PC-3 (cell line): Measurements from ENCODE around the gene INO80B.

ENCODE experiments used
- EZH2 ChIP-seq: fragments of 300-600 bp; sonication (generic); IDR thresholded peaks from one replicate; pipeline ENCODE4 v1.6.1; 2017; ENCODE audit warnings: antibody characterized with exemption, mild to moderate bottlenecking, low read length; ENCODE audit not compliant: unreplicated experiment
- TF ChIP-seq, protein P1 (sequence below): fragments of 300-600 bp; sonication (generic); conservative IDR thresholded peaks from 2 replicates; pipeline ENCODE4 v1.5.1; 2017; ENCODE audit warnings: antibody characterized with exemption, low read depth, mild to moderate bottlenecking, low read length

DNA sequence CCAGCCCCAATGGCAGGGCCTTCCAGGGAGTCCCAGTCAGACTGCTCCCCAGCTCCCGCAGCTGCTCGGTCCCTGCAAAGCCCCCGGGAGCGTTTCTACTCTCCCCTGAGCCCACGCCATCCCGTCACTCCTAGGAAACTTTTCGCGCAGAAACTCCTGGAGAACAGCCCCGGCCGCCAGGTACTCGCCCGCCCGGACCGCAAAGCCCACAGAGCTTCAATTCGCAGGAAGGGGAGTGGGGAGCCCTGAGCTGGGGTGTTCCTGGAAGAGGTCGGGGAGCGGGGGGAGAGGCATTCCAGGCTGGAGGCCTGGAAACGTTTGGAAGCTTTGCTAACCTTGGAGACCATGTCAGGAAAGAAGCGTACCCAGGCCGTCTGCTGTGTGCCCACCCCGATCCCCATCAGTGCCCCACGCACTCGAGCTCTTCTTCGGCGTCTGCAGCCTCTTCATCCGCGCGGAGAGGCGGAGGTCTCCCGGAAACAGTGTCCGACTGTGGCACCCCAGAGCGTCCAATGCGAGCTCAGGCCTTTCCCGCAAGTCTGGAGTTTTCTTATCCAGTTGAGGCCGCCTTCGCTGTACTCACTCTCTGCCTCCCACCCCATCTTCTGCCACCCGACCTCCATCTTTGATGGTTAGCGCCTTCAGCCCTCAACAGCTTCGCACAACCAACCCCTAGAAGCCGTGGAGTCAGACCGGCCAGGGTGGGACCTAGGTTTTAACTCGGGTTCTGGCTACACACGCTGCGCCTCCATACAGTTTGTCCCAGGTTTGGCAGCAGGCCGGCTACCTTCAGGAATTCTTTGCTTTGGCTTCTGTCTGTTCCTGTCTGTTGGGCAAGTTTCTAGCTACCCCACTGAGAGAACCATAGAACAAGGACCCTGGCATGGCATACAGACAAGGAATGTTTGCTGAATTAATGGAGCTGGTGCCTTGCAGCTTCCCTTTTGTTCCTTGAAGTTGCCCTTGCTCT, 48.9 kb downstream of the INO80B start:
- TF ChIP-seq, protein P1, sequence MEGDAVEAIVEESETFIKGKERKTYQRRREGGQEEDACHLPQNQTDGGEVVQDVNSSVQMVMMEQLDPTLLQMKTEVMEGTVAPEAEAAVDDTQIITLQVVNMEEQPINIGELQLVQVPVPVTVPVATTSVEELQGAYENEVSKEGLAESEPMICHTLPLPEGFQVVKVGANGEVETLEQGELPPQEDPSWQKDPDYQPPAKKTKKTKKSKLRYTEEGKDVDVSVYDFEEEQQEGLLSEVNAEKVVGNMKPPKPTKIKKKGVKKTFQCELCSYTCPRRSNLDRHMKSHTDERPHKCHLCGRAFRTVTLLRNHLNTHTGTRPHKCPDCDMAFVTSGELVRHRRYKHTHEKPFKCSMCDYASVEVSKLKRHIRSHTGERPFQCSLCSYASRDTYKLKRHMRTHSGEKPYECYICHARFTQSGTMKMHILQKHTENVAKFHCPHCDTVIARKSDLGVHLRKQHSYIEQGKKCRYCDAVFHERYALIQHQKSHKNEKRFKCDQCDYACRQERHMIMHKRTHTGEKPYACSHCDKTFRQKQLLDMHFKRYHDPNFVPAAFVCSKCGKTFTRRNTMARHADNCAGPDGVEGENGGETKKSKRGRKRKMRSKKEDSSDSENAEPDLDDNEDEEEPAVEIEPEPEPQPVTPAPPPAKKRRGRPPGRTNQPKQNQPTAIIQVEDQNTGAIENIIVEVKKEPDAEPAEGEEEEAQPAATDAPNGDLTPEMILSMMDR = no peak
- no peak for TF ChIP-seq EZH2
